Germinal center (tissue), 1 donor: ENCODE data around the gene C2CD4A.

Experiments
- DNase-seq: peaks from one replicate; pipeline ENCODE4 v3.0.0; 2012; ENCODE audit warnings: mixed read lengths, low spot score

C2CD4A gene

DNA sequence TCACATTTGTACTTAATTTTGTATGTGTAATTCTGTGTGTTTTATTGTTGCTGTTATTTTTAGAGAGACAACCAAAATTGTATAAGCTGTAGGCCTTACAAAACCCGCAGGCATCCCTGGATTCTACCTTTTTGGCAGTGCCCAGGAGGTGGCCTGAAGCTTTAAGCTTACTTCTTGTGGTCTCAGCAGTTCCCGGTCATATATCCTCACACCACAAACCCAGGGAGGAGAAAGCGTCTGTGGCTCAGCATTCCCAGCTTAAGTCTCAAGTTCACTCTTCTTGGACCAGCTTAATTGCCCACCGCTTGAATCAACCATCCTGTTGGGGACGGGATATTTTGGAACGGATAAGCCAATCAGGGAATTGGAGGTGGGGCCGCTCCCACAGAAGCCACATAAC is 36.7 kb downstream of the C2CD4A start:
- DNase-seq = no peak

DNA sequence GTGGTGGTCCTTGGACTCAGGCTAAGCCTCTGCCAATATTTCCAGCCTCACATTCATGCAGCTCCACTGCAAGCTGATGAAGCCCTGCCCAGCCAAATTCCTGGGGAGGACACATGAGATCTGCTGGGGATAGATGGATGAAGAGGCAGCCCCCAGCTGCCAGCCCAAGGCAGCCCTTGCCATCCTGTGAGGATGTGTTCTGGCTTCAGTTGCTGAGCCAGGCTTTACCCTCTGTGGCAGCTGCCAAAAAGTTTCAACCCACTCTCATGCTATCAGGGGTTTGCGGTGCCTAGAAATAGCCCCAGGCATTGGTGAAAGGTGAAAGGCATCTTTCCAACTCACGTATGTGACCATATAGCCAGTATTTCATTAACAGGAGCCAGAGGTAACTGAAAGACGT is 37.6 kb downstream of the C2CD4A start:
- no peak for DNase-seq

DNA sequence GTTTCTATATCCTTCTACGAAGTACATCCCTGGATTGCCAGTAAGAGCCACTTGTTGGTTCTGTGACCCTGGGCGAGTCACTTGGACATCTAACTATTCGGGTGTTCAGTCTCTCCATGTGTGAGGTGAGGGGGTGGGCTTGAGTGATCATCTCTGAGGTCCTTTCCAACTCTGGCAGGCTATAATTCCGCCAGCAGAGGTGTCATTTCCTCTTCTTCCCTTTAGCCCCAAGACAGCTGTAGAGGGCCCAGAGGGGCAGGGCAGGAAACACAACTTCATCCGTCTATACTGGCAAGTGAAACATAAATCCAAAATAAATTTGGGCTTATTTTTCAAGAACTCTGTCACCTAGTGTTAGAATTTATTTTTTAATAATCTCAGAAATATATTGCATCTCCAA is 38.1 kb downstream of the C2CD4A start:
- DNase-seq = no peak

DNA sequence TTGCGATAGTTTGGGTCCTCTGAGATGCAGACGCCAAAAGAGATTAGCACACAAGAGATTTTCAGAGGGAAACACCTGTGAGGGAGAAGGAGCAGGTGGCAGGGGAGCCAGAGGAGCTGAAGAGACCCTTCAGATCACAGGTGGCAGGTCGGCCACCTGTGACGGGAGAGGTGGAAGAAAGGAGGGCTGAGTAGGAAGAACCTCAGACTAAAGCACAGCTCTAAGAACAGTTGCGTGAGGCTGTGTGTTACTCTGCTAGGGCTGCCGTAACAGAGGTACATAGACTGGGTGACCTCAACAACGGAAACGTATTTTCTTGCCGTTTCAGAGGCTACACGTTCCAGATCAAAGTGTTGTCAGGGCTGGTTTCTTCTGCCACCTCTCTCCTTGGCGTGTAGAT is 38.5 kb downstream of the C2CD4A start:
- no peak for DNase-seq

DNA sequence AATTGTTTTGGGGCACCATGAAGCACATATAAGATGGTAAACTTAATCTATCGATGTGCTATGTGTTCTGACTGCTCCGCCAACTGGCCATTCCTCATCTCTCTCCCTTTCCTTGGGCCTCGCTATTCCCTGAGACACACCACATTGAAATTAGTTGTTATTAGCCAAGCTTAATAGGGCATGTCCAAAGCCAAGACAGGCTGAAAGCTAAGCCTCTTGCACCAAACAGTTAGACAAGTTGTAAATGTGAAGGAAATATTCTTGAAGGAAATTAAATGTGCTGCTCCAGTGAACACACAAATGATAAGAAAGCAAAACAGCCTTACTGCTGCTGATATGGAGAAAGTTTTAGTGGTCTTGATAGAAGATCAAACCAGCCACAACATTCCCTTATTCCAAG is 39.3 kb downstream of the C2CD4A start:
- DNase-seq = no peak

DNA sequence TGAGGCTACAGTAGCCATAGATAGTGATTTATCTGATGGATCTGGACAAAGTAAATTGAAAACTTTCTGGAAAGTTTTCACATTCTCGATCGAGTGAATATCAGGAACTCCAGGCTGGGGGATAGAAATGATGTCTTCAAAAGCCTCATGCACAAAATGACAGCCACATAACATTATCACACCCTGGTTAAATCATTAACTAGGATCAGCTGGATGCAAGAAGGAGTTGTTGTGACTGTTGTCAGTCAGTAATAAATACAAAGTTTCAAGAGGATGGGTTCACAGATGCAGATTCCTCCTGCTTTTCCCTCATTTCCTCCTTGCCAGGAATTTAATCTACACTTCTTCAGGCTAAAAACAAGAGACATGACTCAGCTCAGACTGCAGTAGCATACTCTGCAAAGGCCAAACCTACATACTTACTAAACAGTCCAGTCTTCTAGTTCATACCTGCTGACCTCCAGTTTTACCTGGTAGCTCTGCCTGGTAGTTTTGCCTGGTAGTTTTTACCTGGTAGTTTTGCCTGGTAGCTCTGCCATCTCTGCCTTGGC is 40.9 kb downstream of the C2CD4A start:
- no peak for DNase-seq

DNA sequence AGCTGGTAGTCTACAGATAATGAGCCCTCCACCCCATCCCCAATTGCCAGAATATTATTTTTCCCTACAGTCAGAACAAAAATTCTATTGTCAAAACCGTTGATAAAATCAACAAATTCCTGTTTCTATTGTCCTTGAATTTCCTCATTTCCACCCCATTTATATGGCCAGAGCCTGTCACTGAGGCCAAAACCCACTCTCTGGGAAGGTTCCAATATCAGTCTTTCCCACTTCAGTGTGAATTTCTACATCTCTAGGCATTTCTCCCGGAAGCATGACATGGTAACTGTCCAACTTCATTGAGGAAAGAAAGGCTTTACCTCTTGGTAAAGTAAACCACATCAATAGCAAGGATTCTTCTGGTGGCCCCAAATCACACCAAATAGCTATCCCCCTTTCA is 41.6 kb downstream of the C2CD4A start:
- no peak for DNase-seq

DNA sequence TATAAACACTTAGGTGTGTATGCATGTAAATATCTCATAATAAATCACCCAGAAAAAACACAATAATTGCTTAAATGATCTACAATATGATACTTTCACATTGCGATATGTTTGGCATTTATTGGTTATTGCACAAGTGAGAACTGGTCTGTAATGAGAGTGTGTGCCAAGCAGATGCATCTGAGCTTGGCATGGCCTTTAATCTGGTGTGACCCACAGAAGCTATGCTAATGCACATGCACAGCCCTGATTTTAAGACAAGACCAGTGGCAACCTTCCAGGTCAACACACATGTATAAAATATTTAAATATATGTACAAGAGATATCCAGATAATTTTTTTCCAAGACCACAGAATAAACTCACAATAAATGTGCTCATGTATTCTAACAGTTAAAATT is 42.7 kb downstream of the C2CD4A start:
- no peak for DNase-seq

DNA sequence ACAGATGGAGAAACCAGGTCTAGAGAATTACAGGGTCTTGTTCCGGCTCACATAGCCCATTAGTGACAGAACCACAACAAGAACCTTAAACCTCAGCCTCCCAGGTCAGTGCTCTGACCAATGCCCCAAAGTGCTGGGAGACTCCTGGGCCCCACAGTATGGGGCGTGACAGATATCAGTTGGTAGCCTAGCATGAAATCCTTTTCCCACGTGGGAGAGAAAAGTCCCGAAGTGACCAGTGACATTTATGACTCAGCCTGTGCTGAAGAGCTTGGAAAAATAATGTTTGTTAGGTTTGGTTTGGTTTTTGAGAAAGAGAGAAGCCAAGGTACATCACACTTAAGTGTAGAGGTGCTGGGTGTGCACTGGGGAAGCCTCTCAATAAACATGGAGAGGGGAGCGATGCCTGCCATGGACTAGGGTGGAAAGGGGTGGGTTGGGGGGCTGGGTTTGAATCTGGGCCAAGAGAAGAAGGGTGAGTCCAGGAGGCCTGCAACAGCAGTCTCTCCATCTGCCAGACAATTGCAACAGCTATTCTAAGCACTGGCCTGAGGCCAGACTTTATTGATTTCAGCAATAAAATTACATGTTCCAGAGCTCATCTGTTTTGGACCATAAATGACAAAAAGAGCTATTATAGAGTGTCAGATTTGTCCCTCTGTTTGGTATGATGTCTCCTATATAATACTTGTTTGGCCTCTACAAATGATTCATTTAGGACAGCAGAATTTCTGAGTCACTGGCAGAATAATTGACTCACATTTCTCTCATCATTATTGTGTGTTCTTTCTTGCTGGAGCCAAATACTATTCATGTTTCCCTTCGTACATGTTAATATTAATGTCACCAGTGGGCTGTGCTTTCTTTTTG is 43.4 kb downstream of the C2CD4A start:
- DNase-seq = no peak

DNA sequence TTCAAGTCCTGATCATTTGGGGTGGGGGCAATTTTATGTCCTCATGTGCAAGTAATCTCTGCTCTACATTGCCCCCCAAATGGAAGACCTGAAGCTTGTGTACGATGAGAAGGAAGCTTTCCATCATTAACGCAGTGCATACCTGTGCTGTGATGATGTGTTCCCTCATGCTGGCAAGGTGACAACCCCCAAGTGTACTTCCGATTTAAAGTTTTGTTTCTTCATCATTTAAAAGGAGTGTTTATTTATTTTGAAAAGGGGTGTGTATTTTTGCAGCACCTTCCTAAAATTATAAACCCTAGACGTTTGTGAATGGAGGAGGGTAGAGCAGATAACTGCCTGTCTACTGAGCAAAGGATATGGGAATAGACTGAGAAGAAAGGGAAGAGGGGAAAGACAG is 45.3 kb downstream of the C2CD4A start:
- no peak for DNase-seq

DNA sequence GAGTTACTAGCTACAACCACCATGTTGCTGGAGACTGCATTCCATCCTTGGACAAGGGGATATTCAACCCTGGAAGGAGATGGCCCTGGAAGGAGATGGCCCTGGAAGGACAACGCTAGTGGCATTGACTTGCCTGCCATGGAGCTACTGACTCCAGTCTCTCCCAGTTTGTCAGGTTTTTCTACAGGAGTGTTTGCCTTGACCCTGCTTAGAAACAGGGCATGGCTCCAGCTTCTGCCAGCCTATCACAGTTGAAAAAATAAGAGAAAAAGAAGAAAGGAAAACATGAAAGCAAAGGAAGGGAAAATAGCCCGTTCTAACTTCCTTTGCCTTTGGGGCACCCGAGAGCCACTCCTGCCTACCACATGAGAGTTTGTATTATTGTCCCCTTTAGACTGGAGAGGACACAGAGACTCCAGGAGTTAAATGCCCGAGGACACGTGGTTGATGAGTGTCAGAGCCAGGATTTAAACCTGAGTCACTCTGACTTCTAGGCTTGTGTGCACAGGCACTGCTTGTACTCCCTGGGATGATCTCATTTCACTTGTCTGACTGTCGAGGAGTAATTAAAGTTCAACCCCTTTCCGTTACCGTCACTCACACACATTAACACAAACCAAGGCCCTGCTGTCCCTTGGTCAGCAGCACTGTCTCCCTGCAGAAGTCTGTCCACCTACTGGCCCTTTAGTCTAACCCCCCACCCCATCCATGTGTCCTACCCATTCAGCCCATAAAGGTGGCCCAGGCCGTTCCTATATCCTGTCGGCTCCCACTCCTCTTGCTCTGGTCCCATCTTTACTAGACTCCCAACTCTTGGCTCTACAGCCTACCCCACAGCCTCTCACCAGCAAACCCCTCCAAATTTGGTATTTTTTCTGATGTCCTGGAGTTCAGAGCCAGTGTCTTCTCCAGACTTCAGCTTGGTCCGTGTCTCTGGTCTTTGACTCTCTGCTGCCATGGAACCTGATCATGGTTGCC is 46.1 kb downstream of the C2CD4A start:
- no peak for DNase-seq

DNA sequence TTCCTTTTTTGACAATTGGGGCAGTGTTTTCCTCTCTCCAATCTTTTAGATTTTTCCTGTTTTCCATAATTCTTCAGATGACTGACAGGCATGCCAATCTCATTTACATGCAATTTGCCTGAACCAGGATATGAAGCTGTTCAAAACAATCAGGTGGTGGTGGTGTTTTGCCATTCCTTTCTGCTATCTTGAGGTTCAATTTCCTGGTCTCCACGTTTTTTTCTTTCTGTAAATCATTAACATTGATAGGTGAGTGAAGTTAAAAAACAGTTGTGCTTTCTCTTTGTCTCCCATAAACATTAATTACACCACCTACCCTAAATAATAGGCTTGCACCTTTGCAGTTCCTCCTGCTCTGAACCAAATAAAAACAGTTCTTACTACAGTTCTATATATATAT is 49.1 kb downstream of the C2CD4A start:
- DNase-seq = no peak

DNA sequence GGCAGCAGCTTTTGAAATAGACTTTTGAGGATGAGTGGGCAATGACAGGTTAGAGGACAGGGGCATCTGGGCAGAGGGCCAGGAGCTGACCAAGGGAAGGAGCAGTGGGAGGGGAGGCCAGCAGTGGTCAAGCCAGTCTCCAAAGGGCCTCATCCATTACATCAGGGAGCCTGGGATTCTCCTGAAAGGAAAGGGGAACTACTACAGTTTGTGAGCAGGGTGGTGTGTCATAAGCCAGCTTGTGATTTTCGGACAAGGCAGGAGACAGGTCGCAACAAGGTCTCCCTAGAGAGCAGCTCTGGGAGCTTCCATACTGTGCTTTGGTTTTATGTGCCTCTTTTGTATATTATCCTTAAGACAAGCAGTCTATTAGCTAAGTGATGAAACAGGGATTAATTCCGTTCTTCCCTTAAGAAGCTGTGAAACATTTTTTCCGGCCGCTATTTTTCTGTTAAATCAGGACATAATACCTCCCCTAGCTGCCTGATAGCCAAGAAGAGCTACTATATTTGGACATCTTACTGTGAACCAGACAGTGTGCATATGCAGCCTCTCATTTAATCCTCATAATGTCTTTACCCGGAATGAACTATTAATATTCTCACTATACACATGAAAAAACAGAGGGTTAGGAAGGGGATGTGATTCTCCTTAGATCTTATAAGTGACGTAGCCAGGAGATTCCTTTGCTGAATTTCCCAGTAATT is 51.9 kb downstream of the C2CD4A start:
- no peak for DNase-seq

DNA sequence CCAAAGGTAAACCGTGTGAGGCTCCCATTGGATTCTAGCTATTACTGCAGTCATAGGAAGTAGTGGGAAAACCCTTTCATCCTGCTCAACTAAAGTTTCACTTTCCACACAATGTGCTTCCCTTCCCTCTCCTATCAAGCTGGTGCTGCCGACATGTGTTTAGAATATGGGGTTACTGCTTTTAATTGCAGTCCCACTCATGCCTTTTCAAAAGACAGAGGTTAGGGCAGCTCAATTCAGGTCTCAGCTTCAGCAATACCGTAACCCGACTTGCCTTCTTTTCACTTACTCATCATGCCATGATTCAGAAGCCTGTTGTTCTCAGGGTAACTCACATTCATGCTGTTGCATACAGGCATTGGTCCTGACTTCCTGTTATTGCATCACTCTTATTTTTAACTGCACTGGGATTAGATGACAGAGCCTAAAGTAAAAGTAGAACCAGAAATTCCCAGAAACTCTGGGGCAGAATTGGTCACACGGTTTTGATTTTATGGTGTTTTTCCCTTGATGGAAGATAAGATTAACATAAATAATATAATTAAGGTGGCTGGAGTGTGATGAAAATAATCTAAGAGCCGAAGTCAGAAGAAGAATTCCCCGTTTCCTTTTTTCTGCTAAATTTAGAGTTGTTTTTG is 52.6 kb downstream of the C2CD4A start:
- no peak for DNase-seq

DNA sequence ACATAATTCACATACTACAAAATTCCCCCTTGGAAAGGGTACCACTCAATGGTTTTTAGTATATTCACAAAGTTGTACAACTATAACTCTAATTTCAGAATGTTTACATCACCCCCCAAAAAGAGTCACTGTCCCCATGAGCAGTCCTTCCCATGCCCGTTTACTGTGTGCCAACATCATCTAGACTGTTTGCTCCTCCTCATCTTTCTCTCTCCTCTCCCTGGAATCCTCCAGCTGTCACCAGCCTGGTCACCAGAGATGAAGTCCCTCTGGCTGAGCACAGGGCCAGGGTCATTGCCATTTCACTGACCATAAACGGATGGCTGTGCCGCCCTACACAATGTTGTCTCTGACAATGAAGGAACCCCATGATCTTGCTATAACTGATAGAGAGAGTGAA is 53.1 kb downstream of the C2CD4A start:
- no peak for DNase-seq
